Body of pancreas (tissue), 4 donors: ENCODE measurements around the gene CEP104.

Experiments used
- POLR2A ChIP-seq, 3 donors: fragments of 450-650 bp; IDR thresholded peaks; one replicate each; pipeline ENCODE4 v1.6.1; 2016; ENCODE audit warnings: antibody characterized with exemption in 3 of 3, mild to moderate bottlenecking in 2 of 3
- TF ChIP-seq, protein P1 (sequence below), 7 experiments: fragments of 450-650 bp in 4 of 7; fragments of 200-600 bp in 3 of 7; sonication (generic) in 3 of 7; IDR thresholded peaks; one replicate each; pipeline ENCODE4 v1.5.1; 2016 to 2019; ENCODE audit warnings: antibody characterized with exemption in 7 of 7

DNA sequence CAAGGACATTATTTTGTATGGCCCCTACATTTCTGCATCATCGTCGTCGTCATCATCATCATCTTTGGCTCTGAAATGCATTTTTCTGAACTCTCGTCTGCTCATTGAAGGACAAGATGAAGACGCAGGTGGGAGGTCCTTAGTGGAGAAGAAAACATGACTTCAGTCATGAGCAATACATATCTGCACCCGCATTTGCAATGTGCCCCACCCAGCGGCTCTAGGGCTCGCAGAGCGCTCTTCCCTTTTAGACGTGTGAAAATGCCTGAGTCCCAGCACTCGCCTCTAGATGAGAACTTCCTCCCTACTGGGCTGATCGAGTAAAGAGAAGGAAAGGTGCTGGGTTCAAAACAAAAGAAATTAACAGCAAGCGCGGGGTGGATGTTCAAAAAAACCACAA is 32.9 kb upstream of the CEP104 start:
- TF ChIP-seq, protein P1, sequence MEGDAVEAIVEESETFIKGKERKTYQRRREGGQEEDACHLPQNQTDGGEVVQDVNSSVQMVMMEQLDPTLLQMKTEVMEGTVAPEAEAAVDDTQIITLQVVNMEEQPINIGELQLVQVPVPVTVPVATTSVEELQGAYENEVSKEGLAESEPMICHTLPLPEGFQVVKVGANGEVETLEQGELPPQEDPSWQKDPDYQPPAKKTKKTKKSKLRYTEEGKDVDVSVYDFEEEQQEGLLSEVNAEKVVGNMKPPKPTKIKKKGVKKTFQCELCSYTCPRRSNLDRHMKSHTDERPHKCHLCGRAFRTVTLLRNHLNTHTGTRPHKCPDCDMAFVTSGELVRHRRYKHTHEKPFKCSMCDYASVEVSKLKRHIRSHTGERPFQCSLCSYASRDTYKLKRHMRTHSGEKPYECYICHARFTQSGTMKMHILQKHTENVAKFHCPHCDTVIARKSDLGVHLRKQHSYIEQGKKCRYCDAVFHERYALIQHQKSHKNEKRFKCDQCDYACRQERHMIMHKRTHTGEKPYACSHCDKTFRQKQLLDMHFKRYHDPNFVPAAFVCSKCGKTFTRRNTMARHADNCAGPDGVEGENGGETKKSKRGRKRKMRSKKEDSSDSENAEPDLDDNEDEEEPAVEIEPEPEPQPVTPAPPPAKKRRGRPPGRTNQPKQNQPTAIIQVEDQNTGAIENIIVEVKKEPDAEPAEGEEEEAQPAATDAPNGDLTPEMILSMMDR (IDR thresholded peaks at IDR 0.05), result no peak
- no peak for TF ChIP-seq POLR2A (IDR thresholded peaks at IDR 0.05)
